IMR-90 (cell line): Measurements from ENCODE around the gene MRPL12.
"Not testable (repeated sequence)": the region's sequence is repeated elsewhere in the genome, so short reads cannot be mapped to it uniquely, and the experiment has no call there.

Experiments used
- CEBPB ChIP-seq: IDR thresholded peaks from 2 replicates; pipeline ENCODE4 v1.6.1; 2012; ENCODE audit warnings: low read depth, low read length, improper control_type of control experiment
- CHD1 ChIP-seq: IDR thresholded peaks from 2 replicates; pipeline ENCODE4 v1.6.1; 2012; ENCODE audit warnings: low read depth, low read length, improper control_type of control experiment
- CTCF ChIP-seq: conservative IDR thresholded peaks from 2 replicates; pipeline ENCODE4 v1.5.1; 2012; ENCODE audit warnings: mild to moderate bottlenecking, low read depth, low read length, improper control_type of control experiment
- FOS ChIP-seq: fragments of 150-350 bp; IDR thresholded peaks from 2 replicates; pipeline ENCODE4 v1.6.1; 2016; ENCODE audit warnings: low read depth, low read length
- MXI1 ChIP-seq: IDR thresholded peaks from 2 replicates; pipeline ENCODE4 v1.6.1; 2012; ENCODE audit warnings: low read depth, mild to moderate bottlenecking, low read length, moderate library complexity, borderline replicate concordance
- POLR2A ChIP-seq: IDR thresholded peaks from 2 replicates; pipeline ENCODE4 v1.6.1; 2012; ENCODE audit warnings: mild to moderate bottlenecking, low read depth, low read length
- RAD21 ChIP-seq: IDR thresholded peaks from 2 replicates; pipeline ENCODE4 v1.6.1; 2012; ENCODE audit warnings: low read length, improper control_type of control experiment
- RCOR1 ChIP-seq: IDR thresholded peaks from 2 replicates; pipeline ENCODE4 v1.6.1; 2012; ENCODE audit warnings: mild to moderate bottlenecking, low read length, improper control_type of control experiment; ENCODE audit not compliant: insufficient replicate concordance
- RFX5 ChIP-seq: IDR thresholded peaks from 2 replicates; pipeline ENCODE4 v1.8.0; 2012; ENCODE audit warnings: low read depth, mild to moderate bottlenecking, low read length, moderate library complexity
- SMC3 ChIP-seq: fragments of 150-350 bp; IDR thresholded peaks from 2 replicates; pipeline ENCODE4 v1.6.1; 2016; ENCODE audit warnings: low read depth, mild to moderate bottlenecking, antibody characterized with exemption, low read length, moderate library complexity

GRCh38 chr17:81675515-81676221, 27.5 kb upstream of the MRPL12 start:
- not testable (repeated sequence) for TF ChIP-seq RCOR1, FOS, POLR2A, MXI1, CHD1, RFX5, CEBPB
- peak; percentile 41 for TF ChIP-seq CTCF
- peak; percentile 35 for TF ChIP-seq RAD21
- TF ChIP-seq SMC3 = peak; percentile 18; the same call in 1 of the 2 replicates
